Right lobe of liver (tissue), 6 donors: ENCODE results near the gene MON2. TPM values are rescaled to one million over a fixed set of nuclear protein-coding genes. Genes with fewer than 3 reads are reported as not detected.

Experiments used
- ATAC-seq, 4 donors: fragments of 200-7000 bp; cut with Tn5 transposase; one replicate each; pipeline ENCODE4 v1.9.1; 2020; ENCODE audit warnings: mild to moderate bottlenecking in 4 of 4, moderate library complexity in 4 of 4
- DNase-seq, 3 donors: peaks; one replicate each; pipeline ENCODE4 v3.0.0-alpha.2; 2020
- H3K27ac ChIP-seq, 3 donors: fragments of 200-600 bp; one replicate each; pipeline ENCODE4 v1.8.0; 2022
- H3K27me3 ChIP-seq, 2 donors: fragments of 200-600 bp; one replicate each; pipeline ENCODE4 v1.8.0; 2022
- H3K36me3 ChIP-seq, 4 donors: fragments of 200-600 bp; sonication (generic) in 1 of 4; one replicate each; pipeline versions ENCODE4 v1.5.1 to v1.8.0; 2017 to 2022; ENCODE audit warnings: control low read depth in 1 of 4
- H3K4me1 ChIP-seq, 4 donors: fragments of 200-600 bp; sonication (generic) in 1 of 4; one replicate each; pipeline versions ENCODE4 v1.5.1 to v1.8.0; 2017 to 2022; ENCODE audit warnings: control low read depth in 1 of 4
- H3K4me3 ChIP-seq, 3 donors: fragments of 200-600 bp; one replicate each; pipeline ENCODE4 v1.8.0; 2022
- H3K9me3 ChIP-seq, 4 donors: fragments of 200-600 bp; sonication (generic) in 1 of 4; one replicate each; pipeline versions ENCODE4 v1.5.1 to v1.8.0; 2017 to 2022; ENCODE audit warnings: control low read depth in 1 of 4
- POLR2A ChIP-seq: fragments of 450-650 bp; IDR thresholded peaks from one replicate; pipeline ENCODE4 v1.6.1; 2017; ENCODE audit warnings: antibody characterized with exemption, mild to moderate bottlenecking
- WGBS: methylation state at CpG from one replicate; pipeline ENCODE4 v1.1.6; 2018; ENCODE audit warnings: low coverage, low lambda C conversion rate; ENCODE audit not compliant: insufficient coverage; ENCODE audit errors: missing lambda C conversion rate; 5-methylcytosine and 5-hydroxymethylcytosine counted together
- intact Hi-C, 2 donors: fragments of 100-400 bp; cut with DNase I; formaldehyde crosslinking; loops; one replicate each; pipeline versions ENCODE4 v1.11.2 to v1.14.1; 2022
- total RNA-seq, 6 experiments: library from RNA; depleted of rRNA in 2 of 6; stranded (reverse); fragments of >200 nt in 2 of 6; fragmentation: NEBNext Ultra II Directional in 3 of 6; extraction: Animal tissue kit (Norgen Biotek cat#: 25700) in 3 of 6; gene quantifications; one replicate each; pipeline versions ENCODE4 v1.1.0 to v1.2.4, GENCODE V29; 2016 to 2023
- TF ChIP-seq, protein P1 (sequence below), 4 donors: fragments of 200-600 bp in 3 of 4; fragments of 450-650 bp in 1 of 4; IDR thresholded peaks; one replicate each; pipeline versions ENCODE4 v1.5.1 to v1.8.0; 2016 to 2022; ENCODE audit warnings: antibody characterized with exemption in 4 of 4, mild to moderate bottlenecking in 2 of 4
- donor health status: DM: no; HTN: yes; CAD: no.
- donor health status: DM: no; HTN: no; CAD: no.
- donor health status: DM: no; HTN: no; CAD: no.
- donor health status: DM: no; HTN: yes; CAD: no.
- donor health status: DM: no; HTN: yes; CAD: no.

The MON2 gene
- total RNA-seq, 6 experiments from 2014 or later = 26.6 to 37.4 (median 30.5) TPM

DNA sequence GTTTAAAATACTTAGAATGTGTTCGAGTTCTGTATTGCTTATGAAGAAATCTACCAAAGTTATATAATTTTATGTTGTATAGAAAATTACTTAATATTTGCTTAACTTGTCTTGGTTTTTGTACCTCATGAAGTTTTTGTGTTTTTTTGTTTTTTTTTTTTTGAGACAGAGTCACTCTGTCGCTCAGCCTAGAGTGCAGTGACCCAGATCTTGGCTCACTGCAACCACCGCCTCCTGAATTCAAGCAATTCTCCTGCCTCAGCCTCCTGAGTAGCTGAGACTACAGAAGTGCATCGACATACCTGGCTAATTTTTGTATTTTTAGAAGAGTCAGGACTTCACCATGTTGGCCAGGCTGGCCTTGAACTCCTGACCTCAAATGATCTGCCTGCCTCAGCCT is 69.9 kb downstream of the MON2 start:
- intact Hi-C loops = no loop called here
- WGBS = 41% methylated on average over 4 of the region's 4 CpGs
- peak overlapping the region in 2 of 3 donors; percentile 17 to 47 for H3K27ac ChIP-seq
- no peaks in the 10 kb centered on the region for H3K27me3 ChIP-seq
- H3K36me3 ChIP-seq = peaks cover 0 to 5% (median 2%) of the 10 kb centered on the region in 4 donors
- TF ChIP-seq, protein P1, sequence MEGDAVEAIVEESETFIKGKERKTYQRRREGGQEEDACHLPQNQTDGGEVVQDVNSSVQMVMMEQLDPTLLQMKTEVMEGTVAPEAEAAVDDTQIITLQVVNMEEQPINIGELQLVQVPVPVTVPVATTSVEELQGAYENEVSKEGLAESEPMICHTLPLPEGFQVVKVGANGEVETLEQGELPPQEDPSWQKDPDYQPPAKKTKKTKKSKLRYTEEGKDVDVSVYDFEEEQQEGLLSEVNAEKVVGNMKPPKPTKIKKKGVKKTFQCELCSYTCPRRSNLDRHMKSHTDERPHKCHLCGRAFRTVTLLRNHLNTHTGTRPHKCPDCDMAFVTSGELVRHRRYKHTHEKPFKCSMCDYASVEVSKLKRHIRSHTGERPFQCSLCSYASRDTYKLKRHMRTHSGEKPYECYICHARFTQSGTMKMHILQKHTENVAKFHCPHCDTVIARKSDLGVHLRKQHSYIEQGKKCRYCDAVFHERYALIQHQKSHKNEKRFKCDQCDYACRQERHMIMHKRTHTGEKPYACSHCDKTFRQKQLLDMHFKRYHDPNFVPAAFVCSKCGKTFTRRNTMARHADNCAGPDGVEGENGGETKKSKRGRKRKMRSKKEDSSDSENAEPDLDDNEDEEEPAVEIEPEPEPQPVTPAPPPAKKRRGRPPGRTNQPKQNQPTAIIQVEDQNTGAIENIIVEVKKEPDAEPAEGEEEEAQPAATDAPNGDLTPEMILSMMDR (IDR thresholded peaks at IDR 0.05) = no peak
- TF ChIP-seq POLR2A = no peak
- peaks cover 0 to 30% (median 10%) of the 10 kb centered on the region in 4 donors for H3K4me1 ChIP-seq
- DNase-seq (no peak), ATAC-seq (peak; percentile 9 to 28 (median 20))
- H3K9me3 ChIP-seq = no peaks in the 10 kb centered on the region
- H3K4me3 ChIP-seq = no peak overlapping the region

DNA sequence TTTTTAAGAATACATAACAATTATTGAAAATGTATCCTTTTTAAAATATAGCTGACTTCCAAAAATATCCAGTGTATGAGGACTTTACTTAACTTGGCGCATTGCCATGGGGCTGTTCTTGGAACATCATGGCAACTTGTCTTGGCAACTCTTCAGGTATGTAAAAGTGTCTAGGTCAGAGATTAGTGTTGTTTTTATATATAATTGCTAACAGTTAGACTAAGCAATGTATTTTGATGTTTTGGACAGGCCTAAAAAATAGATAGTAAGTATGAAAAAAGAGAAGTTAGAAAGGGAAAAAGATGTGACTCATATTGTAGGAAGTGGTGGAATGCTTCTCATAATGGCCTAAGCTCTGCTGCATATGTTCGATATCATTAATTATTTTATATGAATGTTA is 70.9 kb downstream of the MON2 start:
- 67% methylated on average over 2 of the region's 2 CpGs for WGBS
- H3K4me3 ChIP-seq = no peak overlapping the region
- TF ChIP-seq, protein P1 (IDR thresholded peaks at IDR 0.05) = no peak
- TF ChIP-seq POLR2A = no peak
- peaks cover 0 to 35% (median 10%) of the 10 kb centered on the region in 4 donors for H3K4me1 ChIP-seq
- H3K36me3 ChIP-seq = peaks cover 0 to 5% (median 2%) of the 10 kb centered on the region in 4 donors
- intact Hi-C loops = no loop called here
- H3K9me3 ChIP-seq = no peaks in the 10 kb centered on the region
- no peak overlapping the region for H3K27ac ChIP-seq
- peak in 1 of 4 donors; percentile 39 for ATAC-seq
- H3K27me3 ChIP-seq = no peaks in the 10 kb centered on the region
- peak in 1 of 3 donors; percentile 52 for DNase-seq

DNA sequence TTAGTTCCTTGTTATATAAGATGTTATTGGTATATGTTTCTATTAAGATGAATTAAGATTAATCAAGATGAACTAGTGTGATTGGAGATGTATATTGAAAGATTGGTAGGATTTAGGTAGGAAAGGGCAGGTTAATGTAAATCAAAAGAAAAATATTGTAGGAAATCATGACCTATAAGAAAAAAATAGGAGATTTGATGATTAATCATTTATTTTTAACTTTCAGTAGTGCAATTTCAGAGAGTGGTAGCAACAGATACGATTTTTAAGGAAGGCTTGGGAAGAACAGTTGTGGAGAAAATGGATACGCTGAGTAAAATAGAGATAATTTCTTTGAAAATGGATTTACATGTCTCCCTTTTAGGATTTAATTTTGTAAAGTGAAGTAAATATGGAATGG is 73.7 kb downstream of the MON2 start:
- intact Hi-C loops = no loop called here

DNA sequence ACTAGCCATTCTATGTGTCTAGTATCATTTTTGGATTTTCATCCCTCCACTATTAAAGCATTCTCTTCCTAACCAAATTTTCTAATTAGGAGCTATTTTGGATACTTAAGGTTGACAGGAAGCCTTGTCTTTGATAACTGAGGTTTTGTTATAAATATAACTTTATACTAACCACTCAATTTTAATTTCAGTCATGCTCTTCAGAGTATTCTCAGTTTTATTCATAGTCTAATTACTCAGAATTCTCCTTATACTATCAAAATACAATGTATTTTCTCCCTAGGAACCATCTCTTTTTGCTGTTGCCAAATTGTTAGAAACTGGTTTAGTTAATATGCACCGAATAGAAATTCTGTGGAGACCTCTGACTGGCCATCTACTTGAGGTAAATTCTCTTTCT is 76.2 kb downstream of the MON2 start:
- intact Hi-C loops = no loop called here
- Histone ChIP-seq H3K36me3 (peaks cover 0 to 29% (median 13%) of the 10 kb centered on the region in 4 donors), H3K27me3 (no peaks in the 10 kb centered on the region), H3K9me3 (no peaks in the 10 kb centered on the region), H3K27ac (no peak overlapping the region), H3K4me1 (peaks cover 0 to 8% (median 3%) of the 10 kb centered on the region in 4 donors), H3K4me3 (no peak overlapping the region)
- DNase-seq = no peak
- ATAC-seq = no peak
- 67% methylated on average over 1 of the region's 1 CpG for WGBS
- no peak for TF ChIP-seq POLR2A
- TF ChIP-seq, protein P1 (IDR thresholded peaks at IDR 0.05) = no peak

More for the DNA sequence above, 73.7 kb downstream of the MON2 start:
- Histone ChIP-seq H3K9me3 (no peaks in the 10 kb centered on the region), H3K36me3 (peaks cover 0 to 6% (median 2%) of the 10 kb centered on the region in 4 donors), H3K4me1 (peaks cover 0 to 27% (median 10%) of the 10 kb centered on the region in 4 donors), H3K27ac (no peak overlapping the region), H3K27me3 (no peaks in the 10 kb centered on the region), H3K4me3 (no peak overlapping the region)
- TF ChIP-seq, protein P1 (IDR thresholded peaks at IDR 0.05) = no peak
- TF ChIP-seq POLR2A = no peak
- WGBS = 66% methylated on average over 2 of the region's 2 CpGs
- no peak for ATAC-seq
- DNase-seq = no peak
